Epithelial cell of proximal tubule (primary cell): ENCODE measurements around the gene RHOBTB3. TPM values are rescaled to one million over a fixed set of nuclear protein-coding genes. Genes with fewer than 3 reads are reported as not detected.

Experiments used
- DNase-seq: peaks from one replicate; pipeline ENCODE4 v3.0.0-alpha.2; 2011; ENCODE audit warnings: low read depth
- H3K4me3 ChIP-seq: 2 replicates; pipeline ENCODE4 v1.5.1; 2011; ENCODE audit warnings: low read depth, mild to moderate bottlenecking, low read length
- total RNA-seq: library from RNA; depleted of rRNA; stranded (reverse); fragments of >200 nt; gene quantifications from 2 replicates; pipeline ENCODE4 v1.2.3, GENCODE V29; 2015
- TF ChIP-seq, protein P1 (sequence below): conservative IDR thresholded peaks from 2 replicates; pipeline ENCODE4 v1.5.1; 2012; ENCODE audit warnings: low read depth, mild to moderate bottlenecking, low read length

The RHOBTB3 gene
- total RNA-seq, 1 donor from 2014 or later: 39.9 TPM

GRCh38 chr5:95746194-95746593 is 15.1 kb downstream of the RHOBTB3 start:
- TF ChIP-seq, protein P1, sequence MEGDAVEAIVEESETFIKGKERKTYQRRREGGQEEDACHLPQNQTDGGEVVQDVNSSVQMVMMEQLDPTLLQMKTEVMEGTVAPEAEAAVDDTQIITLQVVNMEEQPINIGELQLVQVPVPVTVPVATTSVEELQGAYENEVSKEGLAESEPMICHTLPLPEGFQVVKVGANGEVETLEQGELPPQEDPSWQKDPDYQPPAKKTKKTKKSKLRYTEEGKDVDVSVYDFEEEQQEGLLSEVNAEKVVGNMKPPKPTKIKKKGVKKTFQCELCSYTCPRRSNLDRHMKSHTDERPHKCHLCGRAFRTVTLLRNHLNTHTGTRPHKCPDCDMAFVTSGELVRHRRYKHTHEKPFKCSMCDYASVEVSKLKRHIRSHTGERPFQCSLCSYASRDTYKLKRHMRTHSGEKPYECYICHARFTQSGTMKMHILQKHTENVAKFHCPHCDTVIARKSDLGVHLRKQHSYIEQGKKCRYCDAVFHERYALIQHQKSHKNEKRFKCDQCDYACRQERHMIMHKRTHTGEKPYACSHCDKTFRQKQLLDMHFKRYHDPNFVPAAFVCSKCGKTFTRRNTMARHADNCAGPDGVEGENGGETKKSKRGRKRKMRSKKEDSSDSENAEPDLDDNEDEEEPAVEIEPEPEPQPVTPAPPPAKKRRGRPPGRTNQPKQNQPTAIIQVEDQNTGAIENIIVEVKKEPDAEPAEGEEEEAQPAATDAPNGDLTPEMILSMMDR: no peak
- DNase-seq: no peak
- no peak overlapping the region for H3K4me3 ChIP-seq

DNA sequence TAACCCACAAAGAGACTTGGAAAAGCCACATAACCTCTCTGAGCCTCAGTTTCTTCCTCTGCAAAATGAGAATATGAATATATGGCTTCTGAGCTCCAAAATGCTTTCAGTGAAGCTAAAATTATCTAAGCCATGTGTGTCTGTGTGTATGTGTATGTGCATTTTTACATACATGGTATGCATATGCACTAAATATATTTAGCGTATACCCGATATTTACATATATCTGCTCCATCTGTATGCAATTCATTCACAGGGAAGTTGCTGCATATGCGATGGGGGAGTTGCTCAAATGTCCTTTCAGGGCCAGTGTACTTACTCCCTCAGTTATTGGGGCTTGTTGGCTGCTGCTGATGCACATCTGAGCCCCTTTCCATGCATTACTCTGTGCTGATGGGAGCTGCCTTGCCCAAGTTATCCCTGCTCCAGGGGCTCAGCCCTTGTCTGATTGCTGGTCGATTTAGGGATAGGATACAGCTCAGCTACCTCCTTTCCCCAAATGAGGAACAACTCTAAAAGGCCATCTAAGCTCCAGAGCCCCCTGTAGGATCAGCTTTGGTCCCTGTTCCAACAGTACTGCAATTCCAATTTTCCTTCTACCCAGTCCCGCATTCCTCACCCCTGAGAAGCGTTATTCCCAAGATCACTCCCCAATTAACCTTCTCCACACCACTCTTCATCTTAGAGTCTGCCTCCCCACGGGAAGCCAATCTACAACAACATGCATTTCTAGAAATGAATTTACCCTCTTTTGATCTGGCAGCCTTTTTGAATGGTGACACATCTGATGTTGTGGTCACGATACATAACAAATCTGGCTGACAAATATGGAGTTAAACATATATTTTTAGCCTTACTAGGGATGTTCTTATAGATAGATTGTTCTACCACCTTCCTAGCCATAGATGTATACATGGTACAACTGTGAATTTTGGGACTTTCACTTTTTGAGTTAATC is 15.9 kb downstream of the RHOBTB3 start:
- no peak overlapping the region for H3K4me3 ChIP-seq
- DNase-seq: no peak
- TF ChIP-seq, protein P1: no peak

GRCh38 chr5:95748133-95748532 is 17.0 kb downstream of the RHOBTB3 start:
- no peak for DNase-seq
- no peak overlapping the region for H3K4me3 ChIP-seq
- TF ChIP-seq, protein P1: no peak

GRCh38 chr5:95754545-95754944 is 23.4 kb downstream of the RHOBTB3 start:
- no peak overlapping the region for H3K4me3 ChIP-seq
- DNase-seq: no peak
- TF ChIP-seq, protein P1: no peak

DNA sequence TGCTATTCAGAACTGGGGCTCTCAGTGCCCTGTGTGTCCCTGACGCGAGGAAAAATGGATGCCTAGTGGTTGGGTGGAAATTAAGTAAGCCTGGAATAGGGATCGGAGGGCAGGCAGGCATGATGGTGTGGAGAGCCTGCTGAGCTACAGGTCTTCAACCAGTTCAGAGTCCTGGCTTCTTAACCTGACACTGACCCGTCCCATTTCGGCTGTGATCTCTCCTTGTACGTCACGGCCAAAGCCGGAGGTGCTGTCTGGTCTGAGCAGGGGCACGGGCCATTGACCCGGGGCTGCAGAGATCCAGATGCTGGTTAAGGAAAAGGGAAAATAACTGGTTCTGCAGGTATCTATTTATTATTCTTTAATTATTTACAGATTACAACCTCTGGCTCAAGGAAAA is 27.9 kb downstream of the RHOBTB3 start:
- TF ChIP-seq, protein P1: no peak
- H3K4me3 ChIP-seq: no peak overlapping the region
- no peak for DNase-seq

- TF ChIP-seq, protein P1: no peak
- DNase-seq: no peak
- no peak overlapping the region for H3K4me3 ChIP-seq
These were observed 28.5 kb downstream of the RHOBTB3 start for GRCh38 chr5:95759634-95760033.
